SJCRH30 (cell line): Measurements from ENCODE around the gene EDIL3. TPM values are rescaled to one million over a fixed set of nuclear protein-coding genes. Genes with fewer than 3 reads are reported as not detected.

Experiments
- DNase-seq, 2 experiments: peaks; one replicate each; pipeline ENCODE4 v3.0.0-alpha.2; 2015 to 2020
- H3K27ac ChIP-seq: fragments of 250-450 bp; sonication (Bioruptor Pico); 2 replicates; pipeline ENCODE4 v1.5.1; 2020; ENCODE audit warnings: mild to moderate bottlenecking, moderate library complexity
- H3K27me3 ChIP-seq: fragments of 250-450 bp; sonication (Bioruptor Pico); 2 replicates; pipeline ENCODE4 v1.5.1; 2020; ENCODE audit warnings: mild to moderate bottlenecking, moderate library complexity
- H3K36me3 ChIP-seq: fragments of 250-450 bp; sonication (Bioruptor Pico); 2 replicates; pipeline ENCODE4 v1.5.1; 2020; ENCODE audit warnings: mild to moderate bottlenecking, moderate library complexity
- H3K4me1 ChIP-seq: fragments of 250-450 bp; sonication (Bioruptor Pico); 2 replicates; pipeline ENCODE4 v1.5.1; 2020; ENCODE audit warnings: mild to moderate bottlenecking, moderate library complexity
- H3K4me3 ChIP-seq: fragments of 250-450 bp; sonication (Bioruptor Pico); 2 replicates; pipeline ENCODE4 v1.5.1; 2020; ENCODE audit warnings: mild to moderate bottlenecking, moderate library complexity
- H3K9me3 ChIP-seq: fragments of 250-450 bp; sonication (Bioruptor Pico); replicated peaks from 2 replicates; pipeline ENCODE4 v1.5.1; 2020; ENCODE audit warnings: mild to moderate bottlenecking, moderate library complexity
- total RNA-seq: library from RNA; depleted of rRNA; stranded (reverse); fragments of >200 nt; shearing (Covaris generic); gene quantifications from 2 replicates; pipeline ENCODE4 v1.2.3, GENCODE V29; 2014

EDIL3 gene
- total RNA-seq, 1 experiment from 2014 or later: 29.0 TPM

DNA sequence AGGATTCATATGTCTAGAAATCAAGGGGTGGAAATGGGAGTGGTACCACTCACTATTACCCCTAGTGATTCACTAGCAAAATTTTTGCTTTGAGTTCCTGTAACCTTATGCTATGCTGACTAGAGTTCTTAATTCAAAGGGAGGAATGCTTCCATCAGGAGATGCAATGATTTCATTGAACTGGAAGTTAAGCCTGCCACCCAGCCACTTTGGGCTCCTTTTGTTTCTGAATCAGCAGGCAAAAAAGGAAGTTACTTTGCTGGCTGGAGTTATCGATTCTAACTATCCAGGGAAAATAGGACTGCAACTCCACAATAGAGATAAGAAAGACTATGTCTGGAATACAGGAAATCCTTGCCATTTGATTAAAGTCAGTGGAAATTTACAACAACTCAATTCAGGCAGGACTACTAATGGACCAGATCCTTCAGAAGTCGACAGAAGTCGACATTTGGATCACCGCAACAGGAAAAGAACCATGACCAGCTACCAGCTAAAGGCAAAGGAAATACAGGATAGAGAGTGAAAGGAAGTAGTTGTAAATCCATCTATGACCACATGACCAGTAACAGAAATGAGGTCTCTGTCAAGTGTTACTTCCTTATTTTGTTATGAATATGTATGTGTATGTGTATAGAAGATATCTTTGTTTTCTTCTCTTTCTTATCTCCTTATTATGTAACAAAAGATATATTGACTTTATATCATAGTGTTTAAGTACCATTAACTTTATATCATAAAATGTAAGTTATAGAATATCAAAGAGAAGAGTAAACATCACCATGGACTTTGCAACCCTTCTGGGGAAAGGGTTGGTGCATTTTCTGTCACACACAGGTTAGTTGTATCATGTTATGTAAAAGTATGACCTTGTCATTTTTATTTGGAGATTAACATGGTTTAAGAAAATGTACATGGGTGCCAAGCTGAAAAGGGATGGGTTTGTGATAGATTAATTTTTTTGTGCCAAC, 465.3 kb downstream of the EDIL3 start:
- Histone ChIP-seq H3K27me3 (no peaks in the 10 kb centered on the region), H3K4me3 (no peak overlapping the region), H3K27ac (no peak overlapping the region), H3K36me3 (no peaks in the 10 kb centered on the region), H3K9me3 (no peaks in the 10 kb centered on the region), H3K4me1 (peaks cover 21% of the 10 kb centered on the region)
- no peak for DNase-seq

DNA sequence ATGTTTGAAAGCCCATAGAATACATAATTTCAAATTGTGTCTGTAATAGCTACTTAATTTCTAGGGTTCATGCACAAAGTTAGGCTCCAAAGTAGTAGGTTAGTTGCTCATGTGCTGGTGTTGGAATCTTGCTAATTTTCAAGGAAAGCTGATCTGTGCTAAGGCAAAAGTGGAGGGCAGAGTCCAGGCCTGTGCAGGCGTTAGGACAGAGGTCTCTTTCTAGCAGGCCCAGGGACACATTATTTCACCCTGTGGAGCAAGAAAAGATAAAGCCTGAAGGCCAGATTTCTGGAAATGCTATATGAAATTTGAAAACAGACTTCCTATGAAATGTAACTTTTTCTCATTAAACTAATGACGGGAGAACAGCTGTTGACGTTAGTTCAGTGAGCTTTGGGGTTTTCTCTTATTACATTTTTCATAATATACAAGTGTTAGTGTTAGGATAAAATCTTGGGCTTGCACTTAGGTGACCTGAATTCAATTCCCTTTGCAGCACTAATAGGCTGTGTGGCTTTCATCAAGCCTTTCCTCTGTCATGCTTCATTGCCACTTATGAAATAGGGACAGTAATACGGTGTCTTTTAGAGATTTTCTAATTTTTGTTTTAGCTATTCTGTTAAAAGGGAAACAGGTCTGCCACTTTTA, 467.3 kb downstream of the EDIL3 start:
- H3K9me3 ChIP-seq: 0 out of 2 replicates have a peak, but pooled peaks cover 2% of the 10 kb centered on the region
- no peak overlapping the region; the same call in 1 of the 2 replicates for H3K27ac ChIP-seq
- no peak overlapping the region for H3K4me3 ChIP-seq
- no peaks in the 10 kb centered on the region for H3K27me3 ChIP-seq
- no peaks in the 10 kb centered on the region for H3K36me3 ChIP-seq
- H3K4me1 ChIP-seq: peaks cover 17% of the 10 kb centered on the region
- DNase-seq: peak; percentile 16 to 50

DNA sequence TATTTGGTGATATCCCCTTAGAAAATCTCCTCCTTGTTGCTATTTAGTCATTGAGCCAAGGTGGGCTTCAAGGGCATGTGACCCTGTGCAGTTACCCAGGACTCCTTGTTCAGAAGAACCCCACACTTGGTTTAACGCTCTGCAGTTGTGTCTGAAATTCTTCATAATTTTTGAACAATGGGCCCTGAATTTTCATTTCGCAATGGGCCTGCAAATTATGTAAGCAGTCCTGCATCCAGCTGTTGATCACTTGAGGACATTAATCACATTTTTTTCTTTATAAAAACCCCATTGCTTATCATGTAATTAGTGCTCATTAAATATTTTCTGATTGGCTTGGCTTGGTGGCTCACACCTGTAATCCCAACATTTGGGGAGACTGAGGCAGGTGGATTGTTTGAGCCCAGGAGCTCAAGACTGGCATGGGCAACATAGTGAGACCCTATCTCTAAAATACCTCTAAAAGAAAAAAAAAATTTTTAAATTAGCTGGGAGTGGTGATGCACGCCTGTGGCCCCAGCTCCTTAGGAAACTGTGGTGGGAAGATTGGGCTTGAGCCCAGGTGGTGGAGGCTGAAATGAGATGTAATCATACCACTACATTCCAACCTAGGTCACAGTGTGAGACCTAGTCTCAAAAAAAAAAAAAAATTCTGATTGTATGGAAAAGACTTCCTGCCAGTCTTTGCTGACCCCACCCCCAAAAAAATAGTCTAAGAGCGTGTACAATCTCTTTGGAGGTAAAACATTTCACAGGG, 469.8 kb downstream of the EDIL3 start:
- no peaks in the 10 kb centered on the region for H3K36me3 ChIP-seq
- H3K27me3 ChIP-seq: no peaks in the 10 kb centered on the region
- DNase-seq: no peak
- no peak overlapping the region for H3K4me3 ChIP-seq
- H3K4me1 ChIP-seq: peaks cover 17% of the 10 kb centered on the region
- H3K27ac ChIP-seq: no peak overlapping the region
- 0 out of 2 replicates have a peak, but pooled peaks cover 3% of the 10 kb centered on the region for H3K9me3 ChIP-seq

DNA sequence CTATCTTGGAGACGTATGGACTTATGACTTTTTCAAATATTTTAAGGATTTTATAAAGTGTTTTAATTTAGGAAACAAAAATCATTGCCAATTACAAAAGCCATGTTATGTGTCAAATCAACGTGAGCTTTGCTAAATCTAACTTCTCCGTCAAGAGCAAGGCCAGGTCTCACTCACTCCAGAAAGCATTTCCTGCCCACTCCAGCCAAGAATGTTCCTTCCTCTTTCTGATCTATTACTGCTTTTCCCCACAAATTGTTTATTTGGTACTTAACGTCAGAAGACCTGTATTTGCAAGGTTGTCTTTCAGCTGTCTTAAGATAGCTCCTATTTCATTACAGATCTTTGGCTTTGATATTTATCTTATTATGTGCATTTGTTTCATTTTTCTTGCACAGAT, 470.5 kb downstream of the EDIL3 start:
- H3K36me3 ChIP-seq: no peaks in the 10 kb centered on the region
- H3K9me3 ChIP-seq: 0 out of 2 replicates have a peak, but pooled peaks cover 3% of the 10 kb centered on the region
- H3K27me3 ChIP-seq: no peaks in the 10 kb centered on the region
- DNase-seq: no peak
- H3K4me1 ChIP-seq: peaks cover 17% of the 10 kb centered on the region
- H3K27ac ChIP-seq: no peak overlapping the region
- no peak overlapping the region for H3K4me3 ChIP-seq

DNA sequence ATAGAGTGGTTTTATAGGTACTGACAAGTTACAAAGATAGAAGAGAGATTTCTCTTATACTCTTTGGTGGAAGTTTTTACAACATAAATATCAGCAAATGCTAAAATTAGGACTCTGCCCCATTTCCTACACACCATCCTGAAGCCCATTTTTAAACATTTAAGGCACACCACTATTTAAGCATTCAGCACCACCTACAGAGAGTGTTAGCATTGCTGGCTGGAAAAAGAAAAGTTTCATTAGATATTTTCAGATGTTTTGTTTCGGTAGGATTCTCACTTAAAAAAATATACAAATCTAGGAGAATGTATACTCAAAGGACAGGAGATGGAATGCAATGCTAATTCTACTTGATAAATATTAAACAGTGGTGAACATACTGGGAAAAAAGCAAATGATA, 471.1 kb downstream of the EDIL3 start:
- H3K9me3 ChIP-seq: 0 out of 2 replicates have a peak, but pooled peaks cover 3% of the 10 kb centered on the region
- no peak for DNase-seq
- H3K27ac ChIP-seq: no peak overlapping the region
- H3K36me3 ChIP-seq: no peaks in the 10 kb centered on the region
- no peak overlapping the region for H3K4me3 ChIP-seq
- H3K4me1 ChIP-seq: peaks cover 17% of the 10 kb centered on the region
- no peaks in the 10 kb centered on the region for H3K27me3 ChIP-seq

DNA sequence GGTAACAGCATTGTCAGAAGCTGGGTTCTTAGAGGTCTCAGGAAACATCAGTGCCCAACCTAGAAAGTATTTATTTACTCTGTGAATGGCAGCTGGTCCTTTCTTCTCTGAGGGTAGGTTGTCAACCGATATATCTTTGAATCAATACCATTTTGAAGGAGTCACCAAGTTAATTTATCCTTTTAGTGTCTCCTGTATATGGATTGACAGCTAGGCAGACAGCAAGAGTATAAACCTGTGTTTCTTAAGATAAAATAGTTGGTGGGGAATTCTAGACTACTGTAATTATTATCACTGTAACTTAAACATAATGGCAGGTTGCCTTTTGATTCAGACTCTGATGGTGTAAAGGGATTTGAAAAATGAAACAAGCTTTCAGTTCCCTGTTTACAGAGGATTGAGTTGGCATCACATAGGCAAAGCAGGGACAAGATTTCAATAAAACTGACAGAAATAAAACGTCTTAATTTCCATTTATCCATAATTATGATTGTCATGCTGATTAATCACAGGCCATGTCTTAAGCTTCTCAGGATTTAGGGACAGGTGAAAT, 473.2 kb downstream of the EDIL3 start:
- H3K27ac ChIP-seq: no peak overlapping the region
- H3K4me3 ChIP-seq: no peak overlapping the region
- peaks cover 2% of the 10 kb centered on the region; the same call in 1 of the 2 replicates for H3K4me1 ChIP-seq
- H3K27me3 ChIP-seq: no peaks in the 10 kb centered on the region
- no peak for DNase-seq
- H3K9me3 ChIP-seq: 0 out of 2 replicates have a peak, but pooled peaks cover 3% of the 10 kb centered on the region
- no peaks in the 10 kb centered on the region for H3K36me3 ChIP-seq

DNA sequence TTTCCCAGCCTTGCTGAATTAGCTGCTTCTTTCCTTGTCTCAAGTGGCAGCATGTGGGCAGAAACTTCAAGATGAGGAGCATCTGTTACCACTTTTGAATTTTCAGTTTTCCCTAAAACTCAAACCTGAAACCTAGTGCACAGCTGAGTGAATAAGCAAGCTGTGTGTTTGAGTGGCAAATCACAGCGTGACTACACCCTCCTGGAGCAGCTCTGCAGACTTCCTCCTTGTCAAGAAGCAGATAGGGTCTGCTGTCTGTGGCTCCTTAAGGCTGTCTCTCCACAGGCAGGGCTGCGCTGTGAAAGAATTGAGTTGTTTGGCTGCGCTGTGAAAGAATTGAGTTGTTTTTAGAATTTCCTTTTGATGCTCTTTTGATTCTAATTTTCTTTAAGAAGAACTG, 484.4 kb downstream of the EDIL3 start:
- no peak for DNase-seq
- H3K4me1 ChIP-seq: no peaks in the 10 kb centered on the region
- H3K4me3 ChIP-seq: no peak overlapping the region
- H3K27ac ChIP-seq: no peak overlapping the region
- H3K27me3 ChIP-seq: no peaks in the 10 kb centered on the region
- H3K9me3 ChIP-seq: no peaks in the 10 kb centered on the region; the same call in 1 of the 2 replicates
- H3K36me3 ChIP-seq: no peaks in the 10 kb centered on the region

DNA sequence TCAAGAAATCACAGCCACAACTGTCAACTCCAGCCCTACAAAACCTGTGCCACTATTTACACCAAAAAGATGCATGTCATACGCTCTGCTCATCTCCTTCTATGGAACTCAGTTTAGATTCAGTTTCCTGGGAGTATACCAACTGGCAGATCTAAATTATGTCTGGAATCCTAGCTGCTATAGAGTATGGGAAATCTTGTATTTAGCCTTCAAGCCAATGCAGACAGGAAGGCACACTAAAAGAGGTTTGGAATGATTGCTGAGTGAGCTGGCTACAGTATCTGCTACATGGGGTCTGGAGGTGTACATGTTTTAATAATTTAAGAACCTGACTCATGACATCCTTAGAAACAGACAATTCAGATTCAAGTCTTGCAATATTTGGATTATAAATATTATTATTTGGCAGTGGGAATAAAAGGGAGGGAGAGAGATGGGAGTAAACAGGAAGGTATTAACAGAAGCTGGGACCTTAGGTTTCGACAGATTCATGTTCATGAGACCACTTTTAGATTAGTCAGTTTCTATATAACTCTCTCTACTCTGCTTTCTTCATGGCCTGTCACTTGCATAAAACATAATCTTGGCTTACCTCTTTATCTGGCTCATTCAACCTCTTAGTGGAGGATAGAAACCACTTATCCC, 485.2 kb downstream of the EDIL3 start:
- H3K9me3 ChIP-seq: no peaks in the 10 kb centered on the region; the same call in 1 of the 2 replicates
- no peak for DNase-seq
- no peak overlapping the region for H3K4me3 ChIP-seq
- H3K4me1 ChIP-seq: no peaks in the 10 kb centered on the region
- no peak overlapping the region for H3K27ac ChIP-seq
- no peaks in the 10 kb centered on the region for H3K27me3 ChIP-seq
- no peaks in the 10 kb centered on the region for H3K36me3 ChIP-seq

DNA sequence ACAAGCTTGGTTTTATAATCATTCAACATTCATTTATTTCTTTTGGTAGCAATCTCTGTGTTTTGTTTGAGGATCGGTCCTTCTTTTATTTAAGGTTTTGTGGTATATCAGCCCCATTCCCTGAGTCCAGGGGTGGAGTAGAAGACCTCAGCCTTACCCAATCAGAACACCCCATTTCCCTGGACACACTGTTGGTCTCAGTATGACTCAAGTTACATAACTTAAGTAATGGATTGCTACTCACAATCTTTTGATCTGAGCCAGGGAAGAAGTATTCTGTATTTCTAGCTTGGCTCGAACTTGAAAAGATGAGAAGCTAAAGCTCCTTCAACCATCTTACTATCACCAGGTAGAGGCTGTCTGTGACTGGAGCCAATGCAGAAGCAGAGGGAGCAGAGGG, 488.8 kb downstream of the EDIL3 start:
- DNase-seq: no peak
- no peaks in the 10 kb centered on the region for H3K36me3 ChIP-seq
- H3K27me3 ChIP-seq: no peaks in the 10 kb centered on the region
- H3K9me3 ChIP-seq: no peaks in the 10 kb centered on the region
- no peak overlapping the region for H3K4me3 ChIP-seq
- no peak overlapping the region for H3K27ac ChIP-seq
- H3K4me1 ChIP-seq: no peaks in the 10 kb centered on the region

DNA sequence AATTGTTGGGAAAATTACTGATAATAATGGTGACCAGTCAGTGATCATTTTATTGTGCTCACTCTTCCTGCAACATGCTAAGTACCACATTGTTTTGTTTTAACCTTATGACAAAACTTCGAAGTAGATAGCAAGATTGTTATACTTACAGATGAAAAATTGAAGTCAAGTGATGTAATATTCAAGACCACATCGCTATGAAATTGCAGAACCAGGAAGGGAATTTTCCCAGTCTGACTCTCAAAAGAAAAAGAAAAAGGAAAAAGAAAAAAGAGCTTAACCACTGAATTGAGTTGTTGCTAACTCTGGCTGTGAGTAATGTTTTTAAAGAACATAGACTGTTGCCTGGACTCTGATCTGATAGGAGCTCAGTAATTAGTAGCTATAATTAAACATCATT, 493.4 kb downstream of the EDIL3 start:
- Histone ChIP-seq H3K36me3 (no peaks in the 10 kb centered on the region), H3K27ac (no peak overlapping the region), H3K9me3 (no peaks in the 10 kb centered on the region), H3K4me1 (no peaks in the 10 kb centered on the region), H3K4me3 (no peak overlapping the region), H3K27me3 (no peaks in the 10 kb centered on the region)
- DNase-seq: no peak
